Tibial nerve (tissue), 4 donors: Measurements from ENCODE around the gene ZNF454.

Experiments used
- CTCF ChIP-seq, 5 experiments: fragments of 200-600 bp in 3 of 5; fragments of 450-650 bp in 2 of 5; sonication (generic) in 3 of 5; IDR thresholded peaks; one replicate each; pipeline ENCODE4 v1.5.1; 2016 to 2019; ENCODE audit warnings: antibody characterized with exemption in 5 of 5, mild to moderate bottlenecking in 3 of 5, moderate library complexity in 2 of 5
- EP300 ChIP-seq, 2 donors: sonication (generic); formaldehyde crosslinking; IDR thresholded peaks; one replicate each; pipeline ENCODE4 v1.6.1; 2017; ENCODE audit warnings: antibody characterized with exemption in 2 of 2, mild to moderate bottlenecking in 1 of 2
- POLR2A ChIP-seq, 2 donors: fragments of 450-650 bp; IDR thresholded peaks; one replicate each; pipeline ENCODE4 v1.6.1; 2017; ENCODE audit warnings: antibody characterized with exemption in 2 of 2, mild to moderate bottlenecking in 2 of 2, moderate library complexity in 2 of 2

DNA sequence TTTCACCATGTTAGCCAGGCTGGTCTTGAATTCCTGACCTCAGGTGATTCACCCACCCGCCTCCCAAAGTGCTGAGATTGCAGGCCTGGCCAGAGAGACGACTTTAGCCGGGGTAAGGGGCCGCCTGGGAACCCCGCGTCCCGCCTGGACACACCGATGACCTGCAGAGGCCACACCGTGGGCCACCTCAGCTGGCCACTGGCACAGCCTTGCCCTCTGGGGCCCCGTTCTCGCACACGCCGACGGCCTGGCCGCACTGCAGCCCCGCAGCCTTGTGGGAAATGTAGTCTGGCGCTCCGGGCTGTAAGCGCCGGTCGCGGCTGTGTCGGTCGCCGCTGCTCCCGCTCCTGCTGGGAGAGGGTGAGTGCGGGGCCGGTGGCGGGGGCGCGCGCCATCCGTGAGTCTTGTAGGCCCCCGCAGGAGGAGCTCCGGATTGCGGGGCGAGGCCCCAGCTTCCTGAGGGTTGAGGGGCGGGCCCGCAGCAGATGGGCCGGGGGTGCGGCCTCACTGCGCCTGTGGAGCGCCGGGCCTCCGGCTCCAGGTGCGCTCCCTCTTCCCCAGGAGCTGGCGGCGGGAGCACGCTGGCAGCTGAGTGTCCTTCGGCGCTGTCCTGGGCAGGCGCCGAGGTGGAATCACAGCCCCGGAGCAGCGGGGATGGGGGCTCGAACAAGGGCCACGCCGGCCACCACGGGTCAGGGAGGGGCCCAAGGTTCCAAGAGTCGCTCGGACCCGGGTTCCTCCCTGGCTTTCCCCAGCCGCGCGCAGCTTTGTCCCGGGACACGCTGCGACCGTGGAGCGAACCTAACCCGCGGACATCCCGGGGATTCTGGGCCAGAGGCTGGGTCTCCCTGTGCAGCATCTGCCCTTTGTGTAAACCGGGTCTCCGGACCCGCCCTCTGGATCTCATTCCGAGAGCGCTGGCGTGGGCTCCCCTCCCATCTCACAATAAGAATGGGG, 45.1 kb upstream of the ZNF454 start, which contains the start of gene ZFP2:
- no peak for TF ChIP-seq CTCF (IDR thresholded peaks at IDR 0.05)
- no peak for TF ChIP-seq POLR2A (IDR thresholded peaks at IDR 0.05)
- TF ChIP-seq EP300 (IDR thresholded peaks at IDR 0.05): peak in 1 of 2 donors; percentile 40
